Inflammatory macrophage treated with lipopolysaccharide for 1 hour (primary cell): ENCODE results near the gene VASH1.

Experiments used
- DNase-seq, 2 donors: peaks; one replicate each; pipeline ENCODE4 v3.0.0-alpha.2; 2020 to 2022

Gene VASH1

GRCh38 chr14:76786601-76787000 is 25.3 kb downstream of the VASH1 start:
- DNase-seq: no peak

- DNase-seq: no peak
Observed at GRCh38 chr14:76792422-76792821, 31.2 kb downstream of the VASH1 start.

GRCh38 chr14:76793324-76793723 is 32.1 kb downstream of the VASH1 start:
- no peak for DNase-seq

- no peak for DNase-seq
Observed at GRCh38 chr14:76793956-76794355, 32.7 kb downstream of the VASH1 start.

- DNase-seq: no peak
Observed at GRCh38 chr14:76806446-76806845, 45.2 kb downstream of the VASH1 start.

GRCh38 chr14:76808011-76808410 is 46.7 kb downstream of the VASH1 start:
- peak in 1 of 2 donors; percentile 41 for DNase-seq

- no peak for DNase-seq
Observed at GRCh38 chr14:76808990-76809389, 47.7 kb downstream of the VASH1 start.

- no peak for DNase-seq
Observed at GRCh38 chr14:76810525-76810924, 49.3 kb downstream of the VASH1 start.

- peak; percentile 47 to 73 for DNase-seq
Observed at GRCh38 chr14:76810953-76811400, 49.7 kb downstream of the VASH1 start.

GRCh38 chr14:76811561-76811960 is 50.3 kb downstream of the VASH1 start:
- DNase-seq: no peak

GRCh38 chr14:76812093-76812421 is 50.8 kb downstream of the VASH1 start:
- no peak for DNase-seq

GRCh38 chr14:76812422-76813383 is 51.4 kb downstream of the VASH1 start, which contains the start of gene ANGEL1:
Gene ANGEL1, minus strand, starts transcription at chr14:76812882. Its CDS starts 55 bp downstream, at chr14:76812827.
- DNase-seq: peak; percentile 88 to 98

- DNase-seq: no peak
Observed at GRCh38 chr14:76814726-76815645, 53.7 kb downstream of the VASH1 start.

GRCh38 chr14:76820700-76821099 is 59.4 kb downstream of the VASH1 start:
- DNase-seq: no peak

GRCh38 chr14:76826122-76826521 is 64.9 kb downstream of the VASH1 start, which contains the start of gene LRRC74A:
Gene LRRC74A, plus strand, starts transcription at chr14:76826408. Its CDS starts 290 bp downstream, at chr14:76826698.
- peak; percentile 20 to 72 for DNase-seq

- DNase-seq: no peak
Observed at GRCh38 chr14:76827696-76828296, 66.5 kb downstream of the VASH1 start.

GRCh38 chr14:76828339-76829012 is 67.2 kb downstream of the VASH1 start:
- no peak for DNase-seq

- DNase-seq: peak; percentile 96 to 99
Observed at GRCh38 chr14:76829013-76829365, 67.7 kb downstream of the VASH1 start.

GRCh38 chr14:76829650-76830421 is 68.6 kb downstream of the VASH1 start:
- no peak for DNase-seq

- DNase-seq: peak; percentile 62 to 77
Observed at GRCh38 chr14:76830556-76830955, 69.3 kb downstream of the VASH1 start.

GRCh38 chr14:76832503-76832988 is 71.3 kb downstream of the VASH1 start:
- DNase-seq: peak; percentile 90 to 99
